Vagina (tissue), 2 donors: ENCODE data around the gene GATAD2B. TPM values are rescaled to one million over a fixed set of nuclear protein-coding genes. Genes with fewer than 3 reads are reported as not detected.
"Not testable (repeated sequence)": the region's sequence is repeated elsewhere in the genome, so short reads cannot be mapped to it uniquely, and the experiment has no call there.

Experiments
- DNase-seq, 2 donors: peaks; one replicate each; pipeline ENCODE4 v3.0.0-alpha.2; 2017; ENCODE audit errors: extremely low spot score in 2 of 2
- H3K27ac ChIP-seq: fragments of 200-600 bp; sonication (generic); one replicate; pipeline ENCODE4 v1.5.1; 2019
- H3K27me3 ChIP-seq: fragments of 200-600 bp; sonication (generic); one replicate; pipeline ENCODE4 v1.5.1; 2019
- H3K36me3 ChIP-seq, 2 donors: fragments of 200-600 bp; sonication (generic); one replicate each; pipeline ENCODE4 v1.5.1; 2017 to 2019
- H3K4me1 ChIP-seq: fragments of 200-600 bp; sonication (generic); one replicate; pipeline ENCODE4 v1.5.1; 2019
- H3K4me3 ChIP-seq, 2 donors: fragments of 200-600 bp; sonication (generic); 1 replicate in 1 of 2; 2 replicates in 1 of 2; pipeline ENCODE4 v1.5.1; 2016 to 2019
- H3K9me3 ChIP-seq: fragments of 200-600 bp; sonication (generic); one replicate; pipeline ENCODE4 v1.5.1; 2019
- POLR2A ChIP-seq, 2 donors: fragments of 450-650 bp; IDR thresholded peaks; one replicate each; pipeline ENCODE4 v1.6.1; 2017; ENCODE audit warnings: antibody characterized with exemption in 2 of 2, mild to moderate bottlenecking in 2 of 2, moderate library complexity in 2 of 2
- POLR2AphosphoS5 ChIP-seq, 2 donors: sonication (generic); formaldehyde crosslinking; IDR thresholded peaks; one replicate each; pipeline ENCODE4 v1.9.0; 2017; ENCODE audit warnings: antibody characterized with exemption in 2 of 2, mild to moderate bottlenecking in 2 of 2, low read depth in 1 of 2; ENCODE audit not compliant: insufficient read depth in 1 of 2
- intact Hi-C: fragments of 100-400 bp; cut with DNase I; formaldehyde crosslinking; loops from one replicate; pipeline ENCODE4 v1.15.1; 2023
- total RNA-seq: library from RNA; depleted of rRNA; stranded (reverse); fragments of >200 nt; gene quantifications from one replicate; pipeline ENCODE4 v1.2.3, GENCODE V29; 2016
- TF ChIP-seq, protein P1 (sequence below), 3 experiments: fragments of 450-650 bp in 2 of 3; fragments of 200-600 bp in 1 of 3; sonication (generic) in 1 of 3; IDR thresholded peaks; one replicate each; pipeline ENCODE4 v1.5.1; 2017 to 2019; ENCODE audit warnings: antibody characterized with exemption in 3 of 3, mild to moderate bottlenecking in 2 of 3, moderate library complexity in 2 of 3

Gene GATAD2B
- total RNA-seq, 1 donor from 2014 or later, result 24.1 TPM

DNA sequence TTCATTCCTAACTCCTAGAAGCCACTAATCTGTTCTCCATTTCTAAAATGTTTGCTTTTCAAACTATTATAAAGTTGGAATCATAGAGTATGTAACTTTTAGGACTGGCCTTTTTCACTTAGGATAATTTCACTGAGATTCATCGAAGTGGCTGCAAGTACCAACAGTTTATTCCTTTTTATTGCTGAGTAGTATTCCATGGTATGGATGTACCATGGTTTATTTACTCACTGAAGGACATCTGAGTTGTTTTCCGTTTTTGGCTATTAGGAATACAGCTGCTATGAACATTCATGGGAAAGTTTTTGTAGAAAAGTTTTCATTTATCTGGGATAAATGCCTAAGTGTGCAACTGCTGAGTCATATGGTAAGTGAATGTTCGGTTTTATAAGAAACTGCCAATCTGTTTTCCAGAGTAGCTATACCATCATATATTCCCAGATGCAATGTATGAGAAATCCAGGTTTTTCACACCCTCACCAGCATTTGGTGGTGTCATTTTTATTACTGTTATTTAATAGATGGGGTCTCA lies 81.2 kb downstream of the GATAD2B start:
- no peaks in the 10 kb centered on the region for H3K9me3 ChIP-seq
- TF ChIP-seq POLR2A (IDR thresholded peaks at IDR 0.05) (no peak), POLR2AphosphoS5 (IDR thresholded peaks at IDR 0.05; ENCODE audit: insufficient read depth in 1 of 2, low read depth in 1 of 2) (no peak)
- TF ChIP-seq, protein P1, sequence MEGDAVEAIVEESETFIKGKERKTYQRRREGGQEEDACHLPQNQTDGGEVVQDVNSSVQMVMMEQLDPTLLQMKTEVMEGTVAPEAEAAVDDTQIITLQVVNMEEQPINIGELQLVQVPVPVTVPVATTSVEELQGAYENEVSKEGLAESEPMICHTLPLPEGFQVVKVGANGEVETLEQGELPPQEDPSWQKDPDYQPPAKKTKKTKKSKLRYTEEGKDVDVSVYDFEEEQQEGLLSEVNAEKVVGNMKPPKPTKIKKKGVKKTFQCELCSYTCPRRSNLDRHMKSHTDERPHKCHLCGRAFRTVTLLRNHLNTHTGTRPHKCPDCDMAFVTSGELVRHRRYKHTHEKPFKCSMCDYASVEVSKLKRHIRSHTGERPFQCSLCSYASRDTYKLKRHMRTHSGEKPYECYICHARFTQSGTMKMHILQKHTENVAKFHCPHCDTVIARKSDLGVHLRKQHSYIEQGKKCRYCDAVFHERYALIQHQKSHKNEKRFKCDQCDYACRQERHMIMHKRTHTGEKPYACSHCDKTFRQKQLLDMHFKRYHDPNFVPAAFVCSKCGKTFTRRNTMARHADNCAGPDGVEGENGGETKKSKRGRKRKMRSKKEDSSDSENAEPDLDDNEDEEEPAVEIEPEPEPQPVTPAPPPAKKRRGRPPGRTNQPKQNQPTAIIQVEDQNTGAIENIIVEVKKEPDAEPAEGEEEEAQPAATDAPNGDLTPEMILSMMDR (IDR thresholded peaks at IDR 0.05), result no peak
- intact Hi-C loops, result no loop called here
- no peaks in the 10 kb centered on the region for H3K27me3 ChIP-seq
- no peaks in the 10 kb centered on the region for H3K36me3 ChIP-seq
- H3K4me1 ChIP-seq, result no peaks in the 10 kb centered on the region
- DNase-seq, result no peak
- no peak overlapping the region for H3K27ac ChIP-seq
- no peak overlapping the region for H3K4me3 ChIP-seq

DNA sequence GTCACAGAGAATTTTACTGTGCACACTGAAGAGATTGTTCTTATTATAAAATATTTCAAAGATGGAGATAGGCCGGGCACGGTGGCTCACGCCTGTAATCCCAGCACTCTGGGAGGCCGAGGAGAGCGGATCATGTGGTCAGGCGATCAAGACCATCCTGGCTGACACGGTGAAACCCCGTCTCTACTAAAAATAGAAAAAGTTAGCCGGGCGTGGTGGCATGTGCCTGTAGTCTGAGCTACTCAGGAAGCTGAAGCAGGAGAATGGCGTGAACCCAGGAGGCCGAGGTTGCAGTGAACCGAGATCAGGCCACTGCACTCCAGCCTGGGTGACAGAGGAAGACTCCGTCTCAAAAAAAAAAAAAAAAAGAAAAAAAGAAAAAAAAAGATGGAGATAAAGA lies 82.0 kb downstream of the GATAD2B start:
- H3K4me1 ChIP-seq, DNase-seq, H3K9me3 ChIP-seq, H3K27ac ChIP-seq, H3K36me3 ChIP-seq, intact Hi-C loops, H3K4me3 ChIP-seq, H3K27me3 ChIP-seq: not testable (repeated sequence)

DNA sequence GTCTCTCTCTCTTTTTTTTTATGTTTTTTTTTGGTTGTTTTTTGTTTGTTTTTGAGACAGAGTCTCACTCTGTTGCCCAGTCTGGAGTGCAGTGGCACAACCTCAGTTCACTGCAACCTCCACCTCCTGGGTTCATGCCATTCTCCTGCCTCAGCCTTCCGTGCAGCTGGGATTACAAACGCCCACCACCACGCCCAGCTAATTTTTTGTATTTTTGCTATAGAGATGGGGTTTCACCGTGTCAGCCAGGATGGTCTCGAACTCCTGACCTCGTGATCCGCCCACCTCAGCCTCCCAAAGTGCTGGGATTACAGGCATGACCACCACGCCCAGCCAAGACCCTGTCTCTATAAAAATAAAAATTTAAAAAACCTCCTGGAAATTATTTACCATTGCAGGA lies 88.8 kb downstream of the GATAD2B start:
- H3K36me3 ChIP-seq, DNase-seq, H3K27ac ChIP-seq, H3K4me3 ChIP-seq, H3K4me1 ChIP-seq, H3K27me3 ChIP-seq, intact Hi-C loops, H3K9me3 ChIP-seq: not testable (repeated sequence)

DNA sequence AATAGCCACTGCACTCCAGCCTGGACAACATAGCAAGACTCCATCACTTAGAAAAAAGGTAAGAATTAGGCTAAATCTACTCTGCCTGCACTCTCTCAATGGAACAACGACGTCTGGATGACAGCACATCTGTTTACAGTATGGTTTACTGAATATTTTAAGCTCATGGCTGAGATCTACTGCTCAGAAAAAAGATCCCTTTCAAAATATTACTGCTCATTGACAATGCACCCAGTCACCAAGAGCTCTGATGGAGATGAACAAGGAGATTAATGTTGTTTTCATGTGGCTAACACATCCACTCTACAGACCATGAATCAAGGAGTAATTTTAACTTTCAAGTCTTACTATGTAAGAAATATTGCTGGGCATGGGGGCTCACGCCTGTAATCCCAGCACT lies 89.6 kb downstream of the GATAD2B start:
- Histone ChIP-seq H3K4me1 (no peaks in the 10 kb centered on the region), H3K36me3 (no peaks in the 10 kb centered on the region), H3K9me3 (no peaks in the 10 kb centered on the region), H3K27me3 (no peaks in the 10 kb centered on the region), H3K27ac (no peak overlapping the region), H3K4me3 (no peak overlapping the region)
- no peak for TF ChIP-seq POLR2AphosphoS5 (IDR thresholded peaks at IDR 0.05; ENCODE audit: insufficient read depth in 1 of 2, low read depth in 1 of 2)
- TF ChIP-seq, protein P1 (IDR thresholded peaks at IDR 0.05), result no peak
- no peak for TF ChIP-seq POLR2A (IDR thresholded peaks at IDR 0.05)
- intact Hi-C loops, result no loop called here
- DNase-seq, result no peak

DNA sequence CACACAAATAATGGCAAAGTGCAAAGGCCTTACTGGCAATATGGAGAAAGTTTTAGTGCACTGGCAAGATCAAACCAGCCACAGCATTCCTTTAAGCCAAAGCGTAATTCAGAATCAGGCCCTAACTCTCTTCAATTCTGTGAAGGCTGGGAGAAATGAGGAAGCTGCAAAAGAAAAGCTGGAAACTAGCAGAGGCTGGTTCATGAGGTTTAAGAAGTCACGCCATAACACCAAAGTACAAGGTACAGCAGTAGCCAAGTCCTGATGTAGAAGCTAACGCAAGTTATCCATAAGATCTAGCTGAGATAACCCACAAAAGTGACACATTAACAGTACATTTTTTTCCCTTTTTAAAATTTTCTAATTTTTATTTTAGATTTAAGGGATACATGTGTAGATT lies 90.5 kb downstream of the GATAD2B start:
- TF ChIP-seq, protein P1 (IDR thresholded peaks at IDR 0.05), result no peak
- TF ChIP-seq POLR2A (IDR thresholded peaks at IDR 0.05) (no peak), POLR2AphosphoS5 (IDR thresholded peaks at IDR 0.05; ENCODE audit: insufficient read depth in 1 of 2, low read depth in 1 of 2) (no peak)
- H3K27ac ChIP-seq, result no peak overlapping the region

DNA sequence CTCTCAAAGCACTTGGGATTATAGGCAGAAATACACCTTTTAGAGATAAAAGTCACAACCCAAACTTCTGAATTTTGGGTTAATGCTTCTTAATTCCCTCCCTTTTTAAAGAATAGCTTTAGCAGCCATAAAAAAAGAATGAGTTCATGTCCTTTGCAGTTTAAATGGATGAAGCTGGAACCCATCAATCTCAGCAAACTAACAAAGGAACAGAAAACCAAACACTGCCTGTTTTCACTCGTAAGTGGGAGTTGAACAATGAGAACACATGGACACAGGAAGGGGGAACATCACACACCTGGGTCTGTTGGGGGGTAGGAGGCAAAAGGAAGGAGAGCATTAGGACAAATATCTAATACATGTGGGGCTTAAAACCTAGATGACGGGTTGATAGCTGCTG lies 91.7 kb downstream of the GATAD2B start:
- H3K27me3 ChIP-seq, result no peaks in the 10 kb centered on the region
- H3K27ac ChIP-seq, result no peak overlapping the region

More for the DNA sequence above, 90.5 kb downstream of the GATAD2B start:
- no peaks in the 10 kb centered on the region for H3K4me1 ChIP-seq
- H3K27me3 ChIP-seq, result no peaks in the 10 kb centered on the region
- no peak for DNase-seq
- no peak overlapping the region for H3K4me3 ChIP-seq
- intact Hi-C loops, result no loop called here
- no peaks in the 10 kb centered on the region for H3K9me3 ChIP-seq
- peaks cover 0 to 8% of the 10 kb centered on the region in 2 donors for H3K36me3 ChIP-seq

More for the DNA sequence above, 91.7 kb downstream of the GATAD2B start:
- Histone ChIP-seq H3K4me1 (no peaks in the 10 kb centered on the region), H3K36me3 (peaks cover 0 to 21% of the 10 kb centered on the region in 2 donors), H3K9me3 (no peaks in the 10 kb centered on the region), H3K4me3 (no peak overlapping the region)
- intact Hi-C loops, result no loop called here
- DNase-seq, result no peak
- TF ChIP-seq POLR2A (IDR thresholded peaks at IDR 0.05) (no peak), POLR2AphosphoS5 (IDR thresholded peaks at IDR 0.05; ENCODE audit: insufficient read depth in 1 of 2, low read depth in 1 of 2) (no peak)
- TF ChIP-seq, protein P1 (IDR thresholded peaks at IDR 0.05), result no peak
